ENCODE measurements around the gene PPIF.

The PPIF gene

DNA sequence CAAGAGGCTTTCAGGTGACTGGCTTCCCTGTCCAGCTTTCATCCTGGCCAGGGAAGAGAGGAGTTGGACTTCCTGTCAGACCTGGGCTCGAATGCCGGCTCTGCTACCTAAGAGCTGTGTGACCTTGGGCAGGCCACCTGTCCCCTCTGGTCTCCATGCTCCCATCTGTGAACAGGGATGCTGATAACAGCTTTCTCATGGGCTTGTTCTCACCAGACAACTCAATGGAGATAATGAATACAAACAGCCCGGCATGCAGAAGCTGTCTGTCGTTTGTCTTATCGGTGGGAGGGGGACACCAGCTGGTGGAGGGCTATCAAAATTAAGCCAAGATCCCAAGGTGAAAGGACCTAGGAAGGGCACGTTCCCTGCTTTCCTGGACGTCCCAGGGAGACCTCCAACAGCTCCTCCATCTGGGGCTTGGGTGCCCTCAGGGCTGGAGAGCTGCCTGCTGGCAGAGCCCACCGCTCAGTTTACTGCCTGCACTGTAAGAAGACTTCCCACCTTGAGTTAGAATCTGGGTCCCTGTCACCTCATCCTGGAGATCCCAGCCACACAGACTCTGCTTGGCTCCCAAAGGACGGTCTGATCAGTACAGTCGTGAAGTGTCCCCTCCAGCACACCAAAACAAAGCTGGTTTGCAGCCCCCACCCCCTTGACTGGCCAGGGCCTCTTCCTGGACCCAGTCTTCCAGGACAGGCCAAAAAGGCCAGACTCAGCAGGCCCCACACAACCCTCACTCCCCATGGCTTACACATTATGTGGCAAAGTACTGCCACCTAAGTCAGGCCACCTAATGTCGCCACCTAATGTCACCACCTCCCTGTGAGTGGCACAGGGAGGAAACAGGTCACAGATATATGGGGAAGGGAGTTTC is 40.9 kb downstream of the PPIF start:
- TF ChIP-seq EGR1 (IDR thresholded peaks at IDR 0.05) = no peak
- TF ChIP-seq, protein P1, sequence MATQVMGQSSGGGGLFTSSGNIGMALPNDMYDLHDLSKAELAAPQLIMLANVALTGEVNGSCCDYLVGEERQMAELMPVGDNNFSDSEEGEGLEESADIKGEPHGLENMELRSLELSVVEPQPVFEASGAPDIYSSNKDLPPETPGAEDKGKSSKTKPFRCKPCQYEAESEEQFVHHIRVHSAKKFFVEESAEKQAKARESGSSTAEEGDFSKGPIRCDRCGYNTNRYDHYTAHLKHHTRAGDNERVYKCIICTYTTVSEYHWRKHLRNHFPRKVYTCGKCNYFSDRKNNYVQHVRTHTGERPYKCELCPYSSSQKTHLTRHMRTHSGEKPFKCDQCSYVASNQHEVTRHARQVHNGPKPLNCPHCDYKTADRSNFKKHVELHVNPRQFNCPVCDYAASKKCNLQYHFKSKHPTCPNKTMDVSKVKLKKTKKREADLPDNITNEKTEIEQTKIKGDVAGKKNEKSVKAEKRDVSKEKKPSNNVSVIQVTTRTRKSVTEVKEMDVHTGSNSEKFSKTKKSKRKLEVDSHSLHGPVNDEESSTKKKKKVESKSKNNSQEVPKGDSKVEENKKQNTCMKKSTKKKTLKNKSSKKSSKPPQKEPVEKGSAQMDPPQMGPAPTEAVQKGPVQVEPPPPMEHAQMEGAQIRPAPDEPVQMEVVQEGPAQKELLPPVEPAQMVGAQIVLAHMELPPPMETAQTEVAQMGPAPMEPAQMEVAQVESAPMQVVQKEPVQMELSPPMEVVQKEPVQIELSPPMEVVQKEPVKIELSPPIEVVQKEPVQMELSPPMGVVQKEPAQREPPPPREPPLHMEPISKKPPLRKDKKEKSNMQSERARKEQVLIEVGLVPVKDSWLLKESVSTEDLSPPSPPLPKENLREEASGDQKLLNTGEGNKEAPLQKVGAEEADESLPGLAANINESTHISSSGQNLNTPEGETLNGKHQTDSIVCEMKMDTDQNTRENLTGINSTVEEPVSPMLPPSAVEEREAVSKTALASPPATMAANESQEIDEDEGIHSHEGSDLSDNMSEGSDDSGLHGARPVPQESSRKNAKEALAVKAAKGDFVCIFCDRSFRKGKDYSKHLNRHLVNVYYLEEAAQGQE (IDR thresholded peaks at IDR 0.05; ENCODE audit: low read depth) = no peak
- no peak for TF ChIP-seq CEBPB (IDR thresholded peaks at IDR 0.05)
- no peak for TF ChIP-seq TAF1 (IDR thresholded peaks at IDR 0.05; ENCODE audit: low read depth)
- no peak for TF ChIP-seq ZBTB7A (IDR thresholded peaks at IDR 0.05; ENCODE audit: low read depth)
- no peak for TF ChIP-seq RAD21 (IDR thresholded peaks at IDR 0.05; ENCODE audit: low read depth)
- TF ChIP-seq, protein P2, sequence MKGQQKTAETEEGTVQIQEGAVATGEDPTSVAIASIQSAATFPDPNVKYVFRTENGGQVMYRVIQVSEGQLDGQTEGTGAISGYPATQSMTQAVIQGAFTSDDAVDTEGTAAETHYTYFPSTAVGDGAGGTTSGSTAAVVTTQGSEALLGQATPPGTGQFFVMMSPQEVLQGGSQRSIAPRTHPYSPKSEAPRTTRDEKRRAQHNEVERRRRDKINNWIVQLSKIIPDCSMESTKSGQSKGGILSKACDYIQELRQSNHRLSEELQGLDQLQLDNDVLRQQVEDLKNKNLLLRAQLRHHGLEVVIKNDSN (IDR thresholded peaks at IDR 0.05) = no peak
- TF ChIP-seq EP300 (IDR thresholded peaks at IDR 0.05; ENCODE audit: borderline replicate concordance) = no peak
- TF ChIP-seq TCF12 (IDR thresholded peaks at IDR 0.05; ENCODE audit: low read depth) = no peak
- TF ChIP-seq, protein P3, sequence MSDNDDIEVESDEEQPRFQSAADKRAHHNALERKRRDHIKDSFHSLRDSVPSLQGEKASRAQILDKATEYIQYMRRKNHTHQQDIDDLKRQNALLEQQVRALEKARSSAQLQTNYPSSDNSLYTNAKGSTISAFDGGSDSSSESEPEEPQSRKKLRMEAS (IDR thresholded peaks at IDR 0.05) = no peak
- no peak for TF ChIP-seq FOXM1 (IDR thresholded peaks at IDR 0.05; ENCODE audit: borderline replicate concordance, low read depth)
- no peak for TF ChIP-seq NFIC (IDR thresholded peaks at IDR 0.05)
- no peak for TF ChIP-seq CREB1 (IDR thresholded peaks at IDR 0.05; ENCODE audit: low read depth)
- TF ChIP-seq TEAD4 (IDR thresholded peaks at IDR 0.05) = no peak
- TF ChIP-seq YY1 (IDR thresholded peaks at IDR 0.05; ENCODE audit: low read depth) = no peak

DNA sequence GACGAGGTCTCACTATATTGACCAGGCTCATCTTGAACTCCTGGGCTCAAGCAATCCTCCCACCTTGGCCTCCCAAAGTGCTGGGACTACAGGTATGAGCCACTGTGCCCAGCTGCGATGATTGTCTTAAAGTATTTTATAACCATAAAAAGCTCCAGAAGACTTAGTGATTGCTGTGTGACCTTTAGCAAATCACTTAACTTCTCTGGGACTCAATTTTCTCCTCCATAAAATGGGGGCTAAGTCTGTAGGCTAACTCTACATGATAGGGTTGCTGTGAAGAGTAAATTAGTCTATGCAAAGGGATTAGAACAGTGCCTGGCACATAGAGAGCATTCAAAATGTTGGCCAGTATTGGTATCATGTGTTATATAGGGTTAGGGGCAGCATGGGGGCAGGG is 42.8 kb downstream of the PPIF start:
- no peak for TF ChIP-seq EGR1 (IDR thresholded peaks at IDR 0.05)
- TF ChIP-seq, protein P1 (IDR thresholded peaks at IDR 0.05; ENCODE audit: low read depth) = no peak
- TF ChIP-seq YY1 (IDR thresholded peaks at IDR 0.05; ENCODE audit: low read depth) = no peak
- TF ChIP-seq, protein P3 (IDR thresholded peaks at IDR 0.05) = no peak
- TF ChIP-seq TCF12 (IDR thresholded peaks at IDR 0.05; ENCODE audit: low read depth) = no peak
- TF ChIP-seq, protein P2 (IDR thresholded peaks at IDR 0.05) = no peak
- TF ChIP-seq RAD21 (IDR thresholded peaks at IDR 0.05; ENCODE audit: low read depth) = no peak
- TF ChIP-seq FOXM1 (IDR thresholded peaks at IDR 0.05; ENCODE audit: borderline replicate concordance, low read depth) = no peak
- no peak for TF ChIP-seq TEAD4 (IDR thresholded peaks at IDR 0.05)
- no peak for TF ChIP-seq CEBPB (IDR thresholded peaks at IDR 0.05)
- TF ChIP-seq NFIC (IDR thresholded peaks at IDR 0.05) = no peak
- TF ChIP-seq CREB1 (IDR thresholded peaks at IDR 0.05; ENCODE audit: low read depth) = no peak
- no peak for TF ChIP-seq ZBTB7A (IDR thresholded peaks at IDR 0.05; ENCODE audit: low read depth)
- no peak for TF ChIP-seq TAF1 (IDR thresholded peaks at IDR 0.05; ENCODE audit: low read depth)
- no peak for TF ChIP-seq EP300 (IDR thresholded peaks at IDR 0.05; ENCODE audit: borderline replicate concordance)

DNA sequence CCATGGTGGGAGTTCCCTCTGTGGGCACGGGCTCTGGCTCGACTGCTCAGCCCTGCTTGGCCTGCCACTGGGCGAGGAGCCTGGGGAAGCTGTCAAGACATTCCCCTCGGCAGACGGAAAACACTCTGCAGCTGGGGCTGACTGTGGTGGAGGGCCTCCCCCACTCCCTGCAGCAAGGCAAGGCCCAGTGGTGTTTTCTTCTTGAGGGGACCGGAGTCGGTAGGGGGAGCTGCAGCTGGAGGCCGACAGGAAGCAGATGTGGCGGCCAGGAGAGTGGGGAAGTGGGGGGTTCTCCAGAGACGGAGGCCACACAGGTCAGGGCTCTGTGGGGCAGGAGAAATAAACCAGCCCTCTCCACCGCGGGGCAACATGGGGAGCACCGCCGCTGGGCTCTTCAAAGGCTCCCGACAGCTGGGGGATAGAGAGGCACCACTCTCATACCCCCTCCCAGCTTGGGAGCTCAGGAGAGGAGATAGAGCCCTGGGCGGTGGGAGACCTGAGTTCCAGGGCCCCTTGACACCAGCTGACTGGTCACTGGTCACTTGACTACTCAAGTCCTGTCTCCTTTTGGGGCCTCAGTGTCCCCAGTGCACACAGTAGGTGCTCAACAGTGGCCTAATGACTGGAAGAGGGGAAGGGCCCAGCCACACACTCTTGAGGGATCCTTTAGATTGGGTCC is 43.4 kb downstream of the PPIF start:
- TF ChIP-seq EP300 (IDR thresholded peaks at IDR 0.05; ENCODE audit: borderline replicate concordance) (no peak), ZBTB7A (IDR thresholded peaks at IDR 0.05; ENCODE audit: low read depth) (no peak), FOXM1 (IDR thresholded peaks at IDR 0.05; ENCODE audit: borderline replicate concordance, low read depth) (no peak), TCF12 (IDR thresholded peaks at IDR 0.05; ENCODE audit: low read depth) (no peak), EGR1 (IDR thresholded peaks at IDR 0.05) (no peak), TEAD4 (IDR thresholded peaks at IDR 0.05) (no peak), TAF1 (IDR thresholded peaks at IDR 0.05; ENCODE audit: low read depth) (no peak), YY1 (IDR thresholded peaks at IDR 0.05; ENCODE audit: low read depth) (no peak), NFIC (IDR thresholded peaks at IDR 0.05) (no peak), RAD21 (IDR thresholded peaks at IDR 0.05; ENCODE audit: low read depth) (no peak), CREB1 (IDR thresholded peaks at IDR 0.05; ENCODE audit: low read depth) (no peak), CEBPB (IDR thresholded peaks at IDR 0.05) (no peak)
- TF ChIP-seq, protein P1 (IDR thresholded peaks at IDR 0.05; ENCODE audit: low read depth) = no peak
- TF ChIP-seq, protein P3 (IDR thresholded peaks at IDR 0.05) = no peak
- TF ChIP-seq, protein P2 (IDR thresholded peaks at IDR 0.05) = no peak
